Measurements from ENCODE around the gene ATXN10.
"Not testable (repeated sequence)": the region's sequence is repeated elsewhere in the genome, so short reads cannot be mapped to it uniquely, and the experiment has no call there.

ATXN10 gene

GRCh38 chr22:45783021-45783420 lies 111.4 kb downstream of the ATXN10 start:
- Histone ChIP-seq H3K27me3 (ENCODE audit: control insufficient read depth in 1 of 2, insufficient read depth in 2 of 2, low read length in 2 of 2) (no peaks in the 10 kb centered on the region), H3K36me3 (ENCODE audit: insufficient read depth, low read length) (no peaks in the 10 kb centered on the region), H3K9ac (ENCODE audit: low read length) (no peak overlapping the region), H3K9me3 (ENCODE audit: low read length) (no peaks in the 10 kb centered on the region), H3K4me1 (ENCODE audit: insufficient read depth, low read length) (peaks cover 9% of the 10 kb centered on the region), H3K27ac (ENCODE audit: low read depth, low read length) (no peak overlapping the region), H3K4me3 (ENCODE audit: low read depth in 1 of 2, low read length in 2 of 2) (no peak overlapping the region)

GRCh38 chr22:45783690-45784089 lies 112.1 kb downstream of the ATXN10 start:
- H3K9me3 ChIP-seq (ENCODE audit: low read length) = no peaks in the 10 kb centered on the region
- peaks cover 9% of the 10 kb centered on the region for H3K4me1 ChIP-seq (ENCODE audit: insufficient read depth, low read length)
- no peak overlapping the region for H3K9ac ChIP-seq (ENCODE audit: low read length)
- no peak overlapping the region for H3K4me3 ChIP-seq (ENCODE audit: low read depth in 1 of 2, low read length in 2 of 2)
- no peak overlapping the region for H3K27ac ChIP-seq (ENCODE audit: low read depth, low read length)
- no peaks in the 10 kb centered on the region for H3K27me3 ChIP-seq (ENCODE audit: control insufficient read depth in 1 of 2, insufficient read depth in 2 of 2, low read length in 2 of 2)
- no peaks in the 10 kb centered on the region for H3K36me3 ChIP-seq (ENCODE audit: insufficient read depth, low read length)

- peaks cover 9% of the 10 kb centered on the region for H3K4me1 ChIP-seq (ENCODE audit: insufficient read depth, low read length)
- H3K27ac ChIP-seq (ENCODE audit: low read depth, low read length) = no peak overlapping the region
- no peak overlapping the region for H3K9ac ChIP-seq (ENCODE audit: low read length)
- no peaks in the 10 kb centered on the region for H3K27me3 ChIP-seq (ENCODE audit: control insufficient read depth in 1 of 2, insufficient read depth in 2 of 2, low read length in 2 of 2)
- no peaks in the 10 kb centered on the region for H3K9me3 ChIP-seq (ENCODE audit: low read length)
- H3K4me3 ChIP-seq (ENCODE audit: low read depth in 1 of 2, low read length in 2 of 2) = no peak overlapping the region
- H3K36me3 ChIP-seq (ENCODE audit: insufficient read depth, low read length) = no peaks in the 10 kb centered on the region
Measured at GRCh38 chr22:45784357-45785277, 113.0 kb downstream of the ATXN10 start.

- no peak overlapping the region for H3K4me3 ChIP-seq (ENCODE audit: low read depth in 1 of 2, low read length in 2 of 2)
- H3K9me3 ChIP-seq (ENCODE audit: low read length) = no peaks in the 10 kb centered on the region
Measured at GRCh38 chr22:45785458-45785857, 113.8 kb downstream of the ATXN10 start.

GRCh38 chr22:45786726-45787125 lies 115.1 kb downstream of the ATXN10 start:
- no peak overlapping the region for H3K9ac ChIP-seq (ENCODE audit: low read length)
- H3K9me3 ChIP-seq (ENCODE audit: low read length) = no peaks in the 10 kb centered on the region
- H3K36me3 ChIP-seq (ENCODE audit: insufficient read depth, low read length) = no peaks in the 10 kb centered on the region
- H3K27ac ChIP-seq (ENCODE audit: low read depth, low read length) = no peak overlapping the region
- no peaks in the 10 kb centered on the region for H3K27me3 ChIP-seq (ENCODE audit: control insufficient read depth in 1 of 2, insufficient read depth in 2 of 2, low read length in 2 of 2)
- peaks cover 9% of the 10 kb centered on the region for H3K4me1 ChIP-seq (ENCODE audit: insufficient read depth, low read length)
- no peak overlapping the region for H3K4me3 ChIP-seq (ENCODE audit: low read depth in 1 of 2, low read length in 2 of 2)

More at GRCh38 chr22:45785458-45785857, 113.8 kb downstream of the ATXN10 start:
- H3K9ac ChIP-seq (ENCODE audit: low read length) = no peak overlapping the region
- peaks cover 9% of the 10 kb centered on the region for H3K4me1 ChIP-seq (ENCODE audit: insufficient read depth, low read length)
- no peak overlapping the region for H3K27ac ChIP-seq (ENCODE audit: low read depth, low read length)
- H3K36me3 ChIP-seq (ENCODE audit: insufficient read depth, low read length) = no peaks in the 10 kb centered on the region
- no peaks in the 10 kb centered on the region for H3K27me3 ChIP-seq (ENCODE audit: control insufficient read depth in 1 of 2, insufficient read depth in 2 of 2, low read length in 2 of 2)

GRCh38 chr22:45787759-45788158 lies 116.1 kb downstream of the ATXN10 start:
- Histone ChIP-seq H3K4me1 (ENCODE audit: insufficient read depth, low read length) (peaks cover 9% of the 10 kb centered on the region), H3K9ac (ENCODE audit: low read length) (no peak overlapping the region), H3K27me3 (ENCODE audit: control insufficient read depth in 1 of 2, insufficient read depth in 2 of 2, low read length in 2 of 2) (no peaks in the 10 kb centered on the region), H3K9me3 (ENCODE audit: low read length) (no peaks in the 10 kb centered on the region), H3K4me3 (ENCODE audit: low read depth in 1 of 2, low read length in 2 of 2) (no peak overlapping the region), H3K27ac (ENCODE audit: low read depth, low read length) (no peak overlapping the region), H3K36me3 (ENCODE audit: insufficient read depth, low read length) (no peaks in the 10 kb centered on the region)

GRCh38 chr22:45788522-45788921 lies 116.9 kb downstream of the ATXN10 start:
- H3K9me3 ChIP-seq (ENCODE audit: low read length) = no peaks in the 10 kb centered on the region
- no peak overlapping the region for H3K27ac ChIP-seq (ENCODE audit: low read depth, low read length)
- H3K36me3 ChIP-seq (ENCODE audit: insufficient read depth, low read length) = no peaks in the 10 kb centered on the region
- no peak overlapping the region for H3K4me3 ChIP-seq (ENCODE audit: low read depth in 1 of 2, low read length in 2 of 2)
- no peaks in the 10 kb centered on the region for H3K27me3 ChIP-seq (ENCODE audit: control insufficient read depth in 1 of 2, insufficient read depth in 2 of 2, low read length in 2 of 2)
- no peak overlapping the region for H3K9ac ChIP-seq (ENCODE audit: low read length)
- H3K4me1 ChIP-seq (ENCODE audit: insufficient read depth, low read length) = peaks cover 9% of the 10 kb centered on the region

GRCh38 chr22:45790401-45790800 lies 118.8 kb downstream of the ATXN10 start:
- Histone ChIP-seq H3K36me3 (ENCODE audit: insufficient read depth, low read length) (no peaks in the 10 kb centered on the region), H3K9ac (ENCODE audit: low read length) (no peak overlapping the region), H3K27me3 (ENCODE audit: control insufficient read depth in 1 of 2, insufficient read depth in 2 of 2, low read length in 2 of 2) (no peaks in the 10 kb centered on the region), H3K9me3 (ENCODE audit: low read length) (no peaks in the 10 kb centered on the region), H3K4me3 (ENCODE audit: low read depth in 1 of 2, low read length in 2 of 2) (no peak overlapping the region), H3K27ac (ENCODE audit: low read depth, low read length) (no peak overlapping the region), H3K4me1 (ENCODE audit: insufficient read depth, low read length) (no peaks in the 10 kb centered on the region)

- Histone ChIP-seq H3K9me3 (ENCODE audit: low read length) (no peaks in the 10 kb centered on the region), H3K4me3 (ENCODE audit: low read depth in 1 of 2, low read length in 2 of 2) (no peak overlapping the region), H3K36me3 (ENCODE audit: insufficient read depth, low read length) (no peaks in the 10 kb centered on the region)
Measured at GRCh38 chr22:45793161-45793560, 121.5 kb downstream of the ATXN10 start.

GRCh38 chr22:45793892-45794291 lies 122.3 kb downstream of the ATXN10 start:
- H3K9ac ChIP-seq (ENCODE audit: low read length) = no peak overlapping the region

More at GRCh38 chr22:45793161-45793560, 121.5 kb downstream of the ATXN10 start:
- Histone ChIP-seq H3K27me3 (ENCODE audit: control insufficient read depth in 1 of 2, insufficient read depth in 2 of 2, low read length in 2 of 2) (no peaks in the 10 kb centered on the region), H3K4me1 (ENCODE audit: insufficient read depth, low read length) (no peaks in the 10 kb centered on the region), H3K9ac (ENCODE audit: low read length) (no peak overlapping the region), H3K27ac (ENCODE audit: low read depth, low read length) (no peak overlapping the region)

GRCh38 chr22:45796009-45796408 lies 124.4 kb downstream of the ATXN10 start:
- not testable (repeated sequence) for H3K27me3 ChIP-seq (ENCODE audit: control insufficient read depth in 1 of 2, insufficient read depth in 2 of 2, low read length in 2 of 2); H3K4me3 ChIP-seq (ENCODE audit: low read depth in 1 of 2, low read length in 2 of 2); H3K9ac ChIP-seq (ENCODE audit: low read length); H3K27ac ChIP-seq (ENCODE audit: low read depth, low read length); H3K4me1 ChIP-seq (ENCODE audit: insufficient read depth, low read length); H3K9me3 ChIP-seq (ENCODE audit: low read length); H3K36me3 ChIP-seq (ENCODE audit: insufficient read depth, low read length)

More at GRCh38 chr22:45793892-45794291, 122.3 kb downstream of the ATXN10 start:
- Histone ChIP-seq H3K36me3 (ENCODE audit: insufficient read depth, low read length) (no peaks in the 10 kb centered on the region), H3K4me1 (ENCODE audit: insufficient read depth, low read length) (peaks cover under 1% of the 10 kb centered on the region), H3K9me3 (ENCODE audit: low read length) (no peaks in the 10 kb centered on the region), H3K4me3 (ENCODE audit: low read depth in 1 of 2, low read length in 2 of 2) (no peak overlapping the region), H3K27ac (ENCODE audit: low read depth, low read length) (no peak overlapping the region), H3K27me3 (ENCODE audit: control insufficient read depth in 1 of 2, insufficient read depth in 2 of 2, low read length in 2 of 2) (no peaks in the 10 kb centered on the region)

- Histone ChIP-seq H3K4me3 (ENCODE audit: low read depth in 1 of 2, low read length in 2 of 2) (no peak overlapping the region), H3K36me3 (ENCODE audit: insufficient read depth, low read length) (no peaks in the 10 kb centered on the region), H3K4me1 (ENCODE audit: insufficient read depth, low read length) (peaks cover 6% of the 10 kb centered on the region), H3K9me3 (ENCODE audit: low read length) (no peaks in the 10 kb centered on the region), H3K9ac (ENCODE audit: low read length) (no peak overlapping the region), H3K27me3 (ENCODE audit: control insufficient read depth in 1 of 2, insufficient read depth in 2 of 2, low read length in 2 of 2) (no peaks in the 10 kb centered on the region), H3K27ac (ENCODE audit: low read depth, low read length) (no peak overlapping the region)
Measured at GRCh38 chr22:45799291-45799690, 127.7 kb downstream of the ATXN10 start.
